Measurements from ENCODE around the gene BHLHE40. TPM values are rescaled to one million over a fixed set of nuclear protein-coding genes. Genes with fewer than 3 reads are reported as not detected.
A peak's percentile ranks its signal among the peaks of the same experiment; 100 is the strongest.

Gene BHLHE40
- total and polyA plus RNA-seq, 10 of the 15 experiments (the other 5 are each of a cell fraction or from before 2014, with no cell fraction given), result 25.2 to 106 (median 51.4) TPM

DNA sequence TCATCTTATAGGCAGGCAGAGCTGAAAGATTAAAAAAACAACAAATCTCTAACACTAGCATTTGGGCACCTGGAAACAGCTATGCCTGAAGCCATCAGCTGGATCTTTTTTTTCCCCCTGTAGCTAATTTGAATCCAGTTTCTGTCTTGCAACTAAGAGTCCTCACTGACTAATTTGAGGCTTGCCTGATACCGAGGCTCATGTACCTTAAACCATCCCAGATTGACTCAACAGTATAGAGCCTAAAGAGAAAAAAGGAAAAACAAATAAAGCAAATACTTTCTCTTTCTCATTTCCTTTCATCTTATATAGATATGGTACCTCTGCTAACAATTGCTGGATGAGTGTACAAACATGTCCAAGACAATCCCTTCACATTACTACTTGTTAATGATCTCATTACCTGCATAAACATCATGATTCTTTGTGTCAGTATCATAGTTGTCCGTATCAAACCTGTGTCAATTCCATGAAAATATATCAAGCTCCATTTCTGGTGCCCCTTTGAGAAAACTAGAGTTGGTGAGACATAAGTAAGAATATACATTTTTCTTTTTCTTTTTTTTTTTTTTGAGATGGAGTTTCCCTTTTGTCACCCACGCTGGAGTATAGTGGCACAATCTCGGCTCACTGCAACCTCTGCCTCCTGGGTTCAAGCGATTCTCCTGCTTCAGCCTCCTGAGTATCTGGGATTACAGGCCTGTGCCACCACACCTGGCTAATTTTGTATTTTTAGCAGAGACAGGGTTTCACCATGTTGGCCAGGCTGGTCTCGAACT, 43.1 kb downstream of the BHLHE40 start (continued):
- TF ChIP-seq SMC3 (IDR thresholded peaks at IDR 0.05; ENCODE audit: borderline replicate concordance, low read length), result no peak; the same call in 1 of the 2 replicates
- no peak for TF ChIP-seq HCFC1 (IDR thresholded peaks at IDR 0.05; ENCODE audit: low read length)
- no peak for TF ChIP-seq BMI1 (IDR thresholded peaks at IDR 0.05; ENCODE audit: borderline replicate concordance)
- TF ChIP-seq LARP7 (IDR thresholded peaks at IDR 0.05), result no peak
- peak; percentile 65 for TF ChIP-seq FOXM1 (IDR thresholded peaks at IDR 0.05; ENCODE audit: low read depth, low read length)
- TF ChIP-seq ZBED1 (IDR thresholded peaks at IDR 0.05; ENCODE audit: borderline replicate concordance), result 0 out of 2 replicates have a peak, but pooled peaks have one; percentile 68
- TF ChIP-seq WRNIP1 (IDR thresholded peaks at IDR 0.05; ENCODE audit: borderline replicate concordance, low read depth, low read length), result no peak
- TF ChIP-seq MTA2 (IDR thresholded peaks at IDR 0.05; ENCODE audit: low read depth), result peak; percentile 59
- TF ChIP-seq, protein P1, sequence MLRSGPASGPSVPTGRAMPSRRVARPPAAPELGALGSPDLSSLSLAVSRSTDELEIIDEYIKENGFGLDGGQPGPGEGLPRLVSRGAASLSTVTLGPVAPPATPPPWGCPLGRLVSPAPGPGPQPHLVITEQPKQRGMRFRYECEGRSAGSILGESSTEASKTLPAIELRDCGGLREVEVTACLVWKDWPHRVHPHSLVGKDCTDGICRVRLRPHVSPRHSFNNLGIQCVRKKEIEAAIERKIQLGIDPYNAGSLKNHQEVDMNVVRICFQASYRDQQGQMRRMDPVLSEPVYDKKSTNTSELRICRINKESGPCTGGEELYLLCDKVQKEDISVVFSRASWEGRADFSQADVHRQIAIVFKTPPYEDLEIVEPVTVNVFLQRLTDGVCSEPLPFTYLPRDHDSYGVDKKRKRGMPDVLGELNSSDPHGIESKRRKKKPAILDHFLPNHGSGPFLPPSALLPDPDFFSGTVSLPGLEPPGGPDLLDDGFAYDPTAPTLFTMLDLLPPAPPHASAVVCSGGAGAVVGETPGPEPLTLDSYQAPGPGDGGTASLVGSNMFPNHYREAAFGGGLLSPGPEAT (IDR thresholded peaks at IDR 0.05; ENCODE audit: low read depth), result peak; percentile 62; the same call in 1 of the 2 replicates
- TF ChIP-seq RELA (IDR thresholded peaks at IDR 0.05; ENCODE audit: borderline replicate concordance, partially characterized antibody), result no peak

All from GM12878 (cell line).